ENCODE results near the gene ADAMTS15.
A peak's percentile ranks its signal among the peaks of the same experiment; 100 is the strongest.

- TF ChIP-seq RFX5 (IDR thresholded peaks at IDR 0.05; ENCODE audit: low read depth, low read length) (no peak), CTCF (conservative IDR thresholded peaks at IDR 0.05; ENCODE audit: low read depth, low read length) (no peak), CEBPB (IDR thresholded peaks at IDR 0.05; ENCODE audit: low read depth, low read length) (no peak), POLR2A (IDR thresholded peaks at IDR 0.05; ENCODE audit: low read depth, low read length) (no peak), BHLHE40 (IDR thresholded peaks at IDR 0.05; ENCODE audit: low read depth, low read length) (peak; percentile 72; the same call in 1 of the 2 replicates), CHD1 (IDR thresholded peaks at IDR 0.05; ENCODE audit: low read depth, low read length) (no peak), FOS (IDR thresholded peaks at IDR 0.05; ENCODE audit: low read depth, low read length) (no peak), SMC3 (IDR thresholded peaks at IDR 0.05; ENCODE audit: low read depth, low read length) (no peak)
These were observed 31.7 kb downstream of the ADAMTS15 start for GRCh38 chr11:130480186-130480585.

Measured in IMR-90 (cell line).